D721Med (cell line): ENCODE measurements around the gene PEAK1.

Source experiments
- DNase-seq: peaks from one replicate; pipeline ENCODE4 v3.0.0; 2011; ENCODE audit warnings: low spot score; ENCODE audit not compliant: insufficient read length
- FAIRE-seq: peaks from 2 replicates; lab custom pipeline; 2011; peaks lifted over from hg19 to GRCh38; lab: Jason Lieb, UNC
- CTCF ChIP-seq: IDR thresholded peaks from 2 replicates; pipeline ENCODE4 v1.5.1; 2012; ENCODE audit warnings: mild to moderate bottlenecking, control low read depth; ENCODE audit not compliant: insufficient read depth; ENCODE audit errors: missing control alignments

The PEAK1 gene

DNA sequence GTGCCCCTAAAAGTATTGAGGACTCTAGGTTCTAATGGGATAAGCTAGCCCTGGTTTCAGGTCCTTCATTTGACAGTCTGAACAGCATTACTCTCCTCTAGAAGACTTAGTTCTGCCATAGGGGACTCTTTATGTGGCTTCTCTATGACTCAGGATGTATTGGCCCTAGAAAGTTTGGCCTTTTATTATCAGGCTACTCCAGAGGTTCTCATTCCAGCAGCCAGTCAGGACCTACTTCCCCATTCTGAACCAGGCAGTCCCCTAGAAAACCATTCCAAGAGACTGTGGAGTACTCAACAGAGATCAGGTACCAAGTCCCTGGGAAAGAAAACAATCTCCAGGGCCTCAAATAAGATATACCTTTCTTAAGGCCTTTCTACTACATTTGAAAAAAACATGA is 191.1 kb downstream of the PEAK1 start:
- TF ChIP-seq CTCF = no peak
- DNase-seq = no peak
- no peak for FAIRE-seq

- no peak for FAIRE-seq
- TF ChIP-seq CTCF = no peak
- no peak for DNase-seq
Observed at GRCh38 chr15:77226652-77227051, 193.3 kb downstream of the PEAK1 start.

DNA sequence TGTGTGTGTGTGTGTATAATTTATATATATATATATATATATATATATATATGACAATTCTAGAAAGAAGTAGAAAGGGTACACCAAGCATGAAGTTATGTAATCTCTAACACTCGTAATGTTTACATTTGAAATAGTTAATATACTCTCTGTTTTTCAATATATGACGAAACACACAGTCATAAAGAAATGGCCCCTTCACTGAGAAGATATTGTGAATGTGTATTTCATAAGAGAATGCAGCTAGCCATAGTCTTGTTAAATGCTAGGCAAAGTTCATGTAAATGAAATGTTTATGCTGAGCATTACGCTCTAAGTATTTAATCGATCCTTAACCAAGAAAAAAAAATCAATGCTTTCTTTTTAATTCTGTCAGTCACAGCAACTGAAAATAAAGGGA is 194.3 kb downstream of the PEAK1 start:
- no peak for TF ChIP-seq CTCF
- DNase-seq (no peak), FAIRE-seq (no peak)

DNA sequence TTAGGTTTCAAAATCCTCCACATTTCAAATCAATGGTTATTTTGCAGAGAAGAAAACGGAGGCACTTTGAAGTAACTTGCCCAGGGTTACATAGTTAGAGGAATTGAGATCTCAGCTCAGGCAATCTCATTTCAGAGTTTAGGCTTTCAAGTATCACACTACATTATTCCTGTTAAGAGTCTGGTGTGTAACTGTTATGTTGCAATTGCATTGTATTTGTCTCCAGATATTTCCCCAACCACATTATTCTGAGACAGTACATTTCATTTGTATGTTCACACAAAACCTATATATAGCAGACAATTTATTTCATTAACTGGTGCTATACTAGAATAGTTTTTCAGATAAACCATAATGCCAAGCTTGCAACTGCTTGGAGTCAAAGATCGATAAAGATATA is 194.8 kb downstream of the PEAK1 start:
- DNase-seq = no peak
- no peak for FAIRE-seq
- TF ChIP-seq CTCF = no peak

DNA sequence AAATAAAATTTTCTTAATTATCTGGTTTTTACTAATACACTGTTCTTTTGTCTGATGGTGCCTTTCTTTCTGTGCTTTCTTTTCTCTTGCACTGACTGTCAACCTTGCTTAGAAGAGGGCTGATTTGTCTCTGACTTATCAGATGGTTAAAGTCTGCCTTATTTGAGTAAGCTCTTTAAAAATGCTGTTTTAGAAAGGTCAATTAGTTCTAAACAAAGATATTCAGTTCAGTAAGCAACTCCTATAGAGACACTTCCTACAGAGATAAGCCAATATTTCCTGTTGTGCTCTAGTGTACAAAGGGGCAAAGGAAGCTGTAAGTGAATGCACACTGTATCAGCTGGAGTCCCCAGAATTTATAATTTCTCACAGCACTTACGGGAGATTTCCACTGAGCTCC is 195.6 kb downstream of the PEAK1 start:
- no peak for FAIRE-seq
- no peak for TF ChIP-seq CTCF
- DNase-seq = no peak

- no peak for TF ChIP-seq CTCF
- FAIRE-seq (no peak), DNase-seq (no peak)
Observed at GRCh38 chr15:77221708-77222107, 198.2 kb downstream of the PEAK1 start.

GRCh38 chr15:77221174-77221573 is 198.7 kb downstream of the PEAK1 start:
- no peak for FAIRE-seq
- no peak for DNase-seq
- no peak for TF ChIP-seq CTCF
